ENCODE measurements around the gene SLIT2.

SLIT2 gene

DNA sequence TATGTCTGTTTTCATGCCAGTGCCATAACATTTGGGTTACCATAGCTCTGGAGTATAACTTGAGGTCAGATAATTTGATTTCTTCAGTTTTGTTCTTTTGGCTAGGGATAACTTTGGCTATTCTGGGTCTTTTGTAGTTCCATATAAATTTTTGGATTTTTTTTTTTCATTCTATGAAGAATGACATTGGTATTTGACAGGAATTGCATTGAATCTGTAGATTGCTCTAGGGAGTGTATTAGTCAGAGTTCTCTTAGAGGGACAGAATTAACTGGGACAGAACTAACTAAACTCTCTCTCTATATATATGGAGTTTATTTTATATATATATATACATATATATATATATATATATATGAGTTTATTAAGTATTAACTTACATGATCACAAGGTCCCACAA lies 32.2 kb upstream of the SLIT2 start:
- H2AK5ac ChIP-seq (ENCODE audit: low read length), result no peak overlapping the region
- no peaks in the 10 kb centered on the region for H3K27me3 ChIP-seq (ENCODE audit: insufficient read depth, low read length)
- no peak overlapping the region for H3K14ac ChIP-seq (ENCODE audit: low read length)
- H3K18ac ChIP-seq (ENCODE audit: low read length), result no peak overlapping the region
- H3K4me1 ChIP-seq (ENCODE audit: control insufficient read depth in 1 of 2, insufficient read depth in 2 of 2, low read length in 2 of 2), result no peaks in the 10 kb centered on the region
- H4K12ac ChIP-seq (ENCODE audit: low read depth, low read length), result no peak overlapping the region
- H2BK5ac ChIP-seq (ENCODE audit: low read depth, low read length, poor library complexity), result no peak overlapping the region
- no peaks in the 10 kb centered on the region for H3K9me3 ChIP-seq (ENCODE audit: insufficient read depth, low read depth, low read length)
- no peak for DNase-seq
- H2BK12ac ChIP-seq (ENCODE audit: low read length), result no peak overlapping the region
- no peak overlapping the region for H4K8ac ChIP-seq (ENCODE audit: low read depth, low read length)
- no peak overlapping the region for H3K4me3 ChIP-seq (ENCODE audit: low read depth, low read length)
- no peaks in the 10 kb centered on the region for H3K79me2 ChIP-seq (ENCODE audit: control insufficient read depth, insufficient read depth, low read length, poor library complexity)
- no peaks in the 10 kb centered on the region for H3K36me3 ChIP-seq (ENCODE audit: control insufficient read depth in 1 of 2, insufficient read depth in 2 of 2, low read length in 2 of 2)
- no peak overlapping the region for H3K4me2 ChIP-seq (ENCODE audit: low read length)
- no peak overlapping the region for H4K91ac ChIP-seq (ENCODE audit: low read depth, low read length)
- no peak overlapping the region for H3K9ac ChIP-seq (ENCODE audit: low read length)
- H3K79me1 ChIP-seq (ENCODE audit: low read length), result no peaks in the 10 kb centered on the region
- no peak overlapping the region for H3K23ac ChIP-seq (ENCODE audit: low read length)
- no peak overlapping the region for H3K27ac ChIP-seq (ENCODE audit: low read depth, low read length)
- no peak overlapping the region for H2BK120ac ChIP-seq (ENCODE audit: insufficient read depth, low read length, poor library complexity)
- no peak overlapping the region for H3K4ac ChIP-seq (ENCODE audit: low read depth, low read length)
- H2AFZ ChIP-seq (ENCODE audit: insufficient read depth, low read length, poor library complexity), result no peak overlapping the region

DNA sequence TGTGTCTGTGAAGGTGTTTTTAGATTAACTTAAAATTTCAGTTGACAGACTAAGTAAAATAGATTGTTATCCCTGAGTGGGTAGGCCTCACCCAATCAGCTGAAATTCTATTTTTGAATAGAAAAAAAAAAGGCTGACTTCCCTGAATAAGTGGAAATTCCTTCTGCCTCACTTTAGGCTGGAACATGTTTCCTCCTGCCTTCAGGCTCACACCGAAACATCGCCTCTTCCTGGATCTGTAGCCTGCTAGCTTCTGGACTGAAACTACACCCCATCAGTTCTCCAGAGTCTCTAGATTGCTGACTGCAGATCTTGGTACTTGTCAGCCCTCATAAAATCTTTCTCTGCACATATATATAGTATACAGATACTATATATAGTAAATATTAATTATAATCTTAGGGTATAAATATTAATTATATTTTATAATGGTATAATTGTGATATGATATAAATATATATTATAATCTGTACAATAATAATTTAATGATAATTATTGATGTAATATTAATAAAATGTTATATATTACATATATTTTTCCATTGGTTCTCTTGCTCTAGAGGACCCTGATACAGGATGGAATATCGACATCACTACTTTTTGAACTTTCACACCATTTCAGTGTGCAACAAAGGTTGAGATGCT lies 13.7 kb upstream of the SLIT2 start:
- H2BK5ac ChIP-seq (ENCODE audit: low read depth, low read length, poor library complexity), result no peak overlapping the region
- no peaks in the 10 kb centered on the region for H3K79me1 ChIP-seq (ENCODE audit: low read length)
- no peaks in the 10 kb centered on the region for H3K4me1 ChIP-seq (ENCODE audit: control insufficient read depth in 1 of 2, insufficient read depth in 2 of 2, low read length in 2 of 2)
- no peak overlapping the region for H4K12ac ChIP-seq (ENCODE audit: low read depth, low read length)
- no peak overlapping the region for H3K4me3 ChIP-seq (ENCODE audit: low read depth, low read length)
- H4K91ac ChIP-seq (ENCODE audit: low read depth, low read length), result no peak overlapping the region
- H3K14ac ChIP-seq (ENCODE audit: low read length), result no peak overlapping the region
- H3K4ac ChIP-seq (ENCODE audit: low read depth, low read length), result no peak overlapping the region
- DNase-seq, result no peak
- no peaks in the 10 kb centered on the region for H3K36me3 ChIP-seq (ENCODE audit: control insufficient read depth in 1 of 2, insufficient read depth in 2 of 2, low read length in 2 of 2)
- H3K23ac ChIP-seq (ENCODE audit: low read length), result no peak overlapping the region
- H3K18ac ChIP-seq (ENCODE audit: low read length), result no peak overlapping the region
- no peak overlapping the region for H2AFZ ChIP-seq (ENCODE audit: insufficient read depth, low read length, poor library complexity)
- H3K4me2 ChIP-seq (ENCODE audit: low read length), result no peak overlapping the region
- H2BK120ac ChIP-seq (ENCODE audit: insufficient read depth, low read length, poor library complexity), result no peak overlapping the region
- H4K8ac ChIP-seq (ENCODE audit: low read depth, low read length), result no peak overlapping the region
- H3K79me2 ChIP-seq (ENCODE audit: control insufficient read depth, insufficient read depth, low read length, poor library complexity), result no peaks in the 10 kb centered on the region
- H3K27ac ChIP-seq (ENCODE audit: low read depth, low read length), result no peak overlapping the region
- no peak overlapping the region for H2BK12ac ChIP-seq (ENCODE audit: low read length)
- H3K9ac ChIP-seq (ENCODE audit: low read length), result no peak overlapping the region
- H2AK5ac ChIP-seq (ENCODE audit: low read length), result no peak overlapping the region
- no CpG with 5 or more reads among the region's 3 CpGs for WGBS (ENCODE audit: extremely low coverage, insufficient coverage, insufficient read length)
- no peaks in the 10 kb centered on the region for H3K9me3 ChIP-seq (ENCODE audit: insufficient read depth, low read depth, low read length)
- no peaks in the 10 kb centered on the region for H3K27me3 ChIP-seq (ENCODE audit: insufficient read depth, low read length)

DNA sequence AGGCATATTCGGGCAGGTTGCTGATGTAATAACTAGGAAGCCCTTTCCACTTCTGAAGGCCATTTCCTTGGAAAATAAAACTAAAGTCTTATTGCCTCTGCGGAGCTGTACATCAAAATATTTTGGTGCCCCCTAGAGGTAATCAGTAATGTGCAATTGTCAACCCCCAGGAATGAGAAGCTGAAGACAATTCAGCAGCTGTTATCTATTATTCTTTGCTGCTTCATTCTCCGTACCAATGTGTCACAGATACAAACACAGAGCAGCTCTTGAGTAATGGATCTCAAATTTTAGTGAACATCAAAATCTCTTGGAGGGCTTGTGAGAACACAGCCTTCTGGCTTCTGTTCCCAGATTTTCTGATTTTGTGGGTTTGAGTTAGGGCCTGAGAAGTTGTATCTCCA lies 3.5 kb upstream of the SLIT2 start:
- no peak overlapping the region for H3K18ac ChIP-seq (ENCODE audit: low read length)
- no peak overlapping the region for H4K8ac ChIP-seq (ENCODE audit: low read depth, low read length)
- no peak overlapping the region for H2AFZ ChIP-seq (ENCODE audit: insufficient read depth, low read length, poor library complexity)
- H3K4me3 ChIP-seq (ENCODE audit: low read depth, low read length), result no peak overlapping the region
- H3K27ac ChIP-seq (ENCODE audit: low read depth, low read length), result no peak overlapping the region
- H4K12ac ChIP-seq (ENCODE audit: low read depth, low read length), result no peak overlapping the region
- H3K9me3 ChIP-seq (ENCODE audit: insufficient read depth, low read depth, low read length), result no peaks in the 10 kb centered on the region
- H3K14ac ChIP-seq (ENCODE audit: low read length), result no peak overlapping the region
- peaks cover 3 to 7% of the 10 kb centered on the region in 2 experiments for H3K4me1 ChIP-seq (ENCODE audit: control insufficient read depth in 1 of 2, insufficient read depth in 2 of 2, low read length in 2 of 2)
- no peak overlapping the region for H4K91ac ChIP-seq (ENCODE audit: low read depth, low read length)
- H3K36me3 ChIP-seq (ENCODE audit: control insufficient read depth in 1 of 2, insufficient read depth in 2 of 2, low read length in 2 of 2), result no peaks in the 10 kb centered on the region
- H3K4ac ChIP-seq (ENCODE audit: low read depth, low read length), result no peak overlapping the region
- H3K79me1 ChIP-seq (ENCODE audit: low read length), result peaks cover 3% of the 10 kb centered on the region
- peak in 1 of 2 donors; percentile 46 for DNase-seq
- H2BK120ac ChIP-seq (ENCODE audit: insufficient read depth, low read length, poor library complexity), result no peak overlapping the region
- no peak overlapping the region for H3K4me2 ChIP-seq (ENCODE audit: low read length)
- H3K9ac ChIP-seq (ENCODE audit: low read length), result no peak overlapping the region
- no peak overlapping the region for H2AK5ac ChIP-seq (ENCODE audit: low read length)
- H3K27me3 ChIP-seq (ENCODE audit: insufficient read depth, low read length), result peaks cover 5% of the 10 kb centered on the region
- H2BK12ac ChIP-seq (ENCODE audit: low read length), result no peak overlapping the region
- no peak overlapping the region for H3K23ac ChIP-seq (ENCODE audit: low read length)
- no CpG with 5 or more reads among the region's 3 CpGs for WGBS (ENCODE audit: extremely low coverage, insufficient coverage, insufficient read length)
- no peaks in the 10 kb centered on the region for H3K79me2 ChIP-seq (ENCODE audit: control insufficient read depth, insufficient read depth, low read length, poor library complexity)
- H2BK5ac ChIP-seq (ENCODE audit: low read depth, low read length, poor library complexity), result no peak overlapping the region

DNA sequence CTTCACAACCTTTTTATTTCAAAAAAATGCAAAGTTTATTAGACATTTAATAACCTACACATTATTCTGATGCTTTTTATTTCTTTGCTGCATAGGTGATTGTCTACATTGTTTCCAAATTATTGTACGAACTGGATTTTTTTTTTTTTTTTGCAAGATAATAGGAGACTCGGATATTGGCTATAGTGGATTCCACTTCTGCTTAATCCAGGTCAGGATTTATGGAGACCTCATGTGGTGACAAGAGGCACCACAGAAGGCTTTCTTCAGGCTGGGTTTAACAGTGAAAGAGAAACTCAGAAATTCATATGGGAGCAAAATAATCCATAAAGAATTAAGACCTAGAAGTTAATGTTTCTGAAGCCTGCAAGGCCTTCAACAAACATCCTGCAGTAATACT lies 2.4 kb upstream of the SLIT2 start:
- Histone ChIP-seq H3K4me2 (ENCODE audit: low read length) (no peak overlapping the region), H3K27ac (ENCODE audit: low read depth, low read length) (no peak overlapping the region), H3K18ac (ENCODE audit: low read length) (no peak overlapping the region), H3K4me1 (ENCODE audit: control insufficient read depth in 1 of 2, insufficient read depth in 2 of 2, low read length in 2 of 2) (peaks cover 14 to 18% of the 10 kb centered on the region in 2 experiments), H3K9me3 (ENCODE audit: insufficient read depth, low read depth, low read length) (peaks cover 2% of the 10 kb centered on the region), H3K23ac (ENCODE audit: low read length) (no peak overlapping the region), H4K91ac (ENCODE audit: low read depth, low read length) (no peak overlapping the region), H3K27me3 (ENCODE audit: insufficient read depth, low read length) (peaks cover 16% of the 10 kb centered on the region), H2AFZ (ENCODE audit: insufficient read depth, low read length, poor library complexity) (no peak overlapping the region), H3K4me3 (ENCODE audit: low read depth, low read length) (no peak overlapping the region), H2BK12ac (ENCODE audit: low read length) (no peak overlapping the region), H2BK5ac (ENCODE audit: low read depth, low read length, poor library complexity) (no peak overlapping the region), H4K12ac (ENCODE audit: low read depth, low read length) (no peak overlapping the region), H3K4ac (ENCODE audit: low read depth, low read length) (no peak overlapping the region), H3K9ac (ENCODE audit: low read length) (no peak overlapping the region), H3K36me3 (ENCODE audit: control insufficient read depth in 1 of 2, insufficient read depth in 2 of 2, low read length in 2 of 2) (no peaks in the 10 kb centered on the region), H4K8ac (ENCODE audit: low read depth, low read length) (no peak overlapping the region), H2AK5ac (ENCODE audit: low read length) (no peak overlapping the region), H3K14ac (ENCODE audit: low read length) (no peak overlapping the region), H2BK120ac (ENCODE audit: insufficient read depth, low read length, poor library complexity) (no peak overlapping the region), H3K79me1 (ENCODE audit: low read length) (peaks cover 3% of the 10 kb centered on the region), H3K79me2 (ENCODE audit: control insufficient read depth, insufficient read depth, low read length, poor library complexity) (no peaks in the 10 kb centered on the region)
- DNase-seq, result peak in 1 of 2 donors; percentile 26
- no CpG with 5 or more reads among the region's 2 CpGs for WGBS (ENCODE audit: extremely low coverage, insufficient coverage, insufficient read length)

Measured in trophoblast cell (in vitro differentiated cells and primary cell).